ENCODE data around the gene TAT.

DNA sequence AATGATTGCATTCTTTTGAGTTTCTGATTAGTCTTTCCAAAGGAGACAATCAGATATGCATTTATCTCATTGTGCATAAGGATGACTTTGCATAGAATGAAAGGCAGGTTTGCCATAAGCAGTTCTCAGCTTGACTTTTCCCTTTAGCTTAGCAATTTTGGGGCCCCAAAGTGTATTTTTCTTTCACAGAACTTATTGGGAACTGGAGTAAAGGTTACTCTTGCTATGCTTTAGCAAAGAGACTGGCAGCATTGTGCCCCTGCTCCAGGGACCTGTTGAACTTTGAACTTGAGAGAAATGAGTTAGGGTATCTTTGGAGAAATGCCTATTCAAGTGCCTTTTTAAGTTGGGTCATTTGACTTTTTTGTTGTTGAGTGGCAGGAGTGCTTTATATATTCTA is 17.0 kb downstream of the TAT start:
- TF ChIP-seq, protein P1, sequence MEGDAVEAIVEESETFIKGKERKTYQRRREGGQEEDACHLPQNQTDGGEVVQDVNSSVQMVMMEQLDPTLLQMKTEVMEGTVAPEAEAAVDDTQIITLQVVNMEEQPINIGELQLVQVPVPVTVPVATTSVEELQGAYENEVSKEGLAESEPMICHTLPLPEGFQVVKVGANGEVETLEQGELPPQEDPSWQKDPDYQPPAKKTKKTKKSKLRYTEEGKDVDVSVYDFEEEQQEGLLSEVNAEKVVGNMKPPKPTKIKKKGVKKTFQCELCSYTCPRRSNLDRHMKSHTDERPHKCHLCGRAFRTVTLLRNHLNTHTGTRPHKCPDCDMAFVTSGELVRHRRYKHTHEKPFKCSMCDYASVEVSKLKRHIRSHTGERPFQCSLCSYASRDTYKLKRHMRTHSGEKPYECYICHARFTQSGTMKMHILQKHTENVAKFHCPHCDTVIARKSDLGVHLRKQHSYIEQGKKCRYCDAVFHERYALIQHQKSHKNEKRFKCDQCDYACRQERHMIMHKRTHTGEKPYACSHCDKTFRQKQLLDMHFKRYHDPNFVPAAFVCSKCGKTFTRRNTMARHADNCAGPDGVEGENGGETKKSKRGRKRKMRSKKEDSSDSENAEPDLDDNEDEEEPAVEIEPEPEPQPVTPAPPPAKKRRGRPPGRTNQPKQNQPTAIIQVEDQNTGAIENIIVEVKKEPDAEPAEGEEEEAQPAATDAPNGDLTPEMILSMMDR (conservative IDR thresholded peaks at IDR 0.05), result no peak
- no peak for TF ChIP-seq ZFX (IDR thresholded peaks at IDR 0.05)

Measured in C4-2B (cell line).